HG03108 (cell line): Measurements from ENCODE around the gene TUT4.

Experiments used
- ATAC-seq: cut with Tn5 transposase; IDR thresholded peaks from one replicate; pipeline ENCODE4 v1.9.1; 2021; ENCODE audit warnings: moderate library complexity; ENCODE audit not compliant: unreplicated experiment

Gene TUT4

DNA sequence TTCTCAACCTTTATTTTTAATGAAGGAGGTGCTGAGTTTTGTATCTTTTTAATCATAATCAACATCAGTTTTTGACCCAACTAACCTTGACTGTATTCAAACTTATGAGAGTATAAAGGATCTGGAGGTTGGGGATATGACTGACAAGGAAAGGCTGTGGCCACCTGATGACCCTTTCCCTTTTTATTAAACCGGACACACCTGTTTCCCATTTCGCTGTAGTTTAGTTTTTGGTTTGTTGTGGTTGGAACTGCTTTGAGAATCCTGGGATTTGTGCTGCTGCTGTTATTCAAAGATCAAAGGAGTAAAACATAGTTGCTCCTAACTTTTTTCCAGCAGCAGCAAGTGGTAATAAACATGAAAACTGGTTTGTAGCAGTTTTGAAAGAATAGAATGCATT, 136.1 kb downstream of the TUT4 start:
- ATAC-seq, result no peak

DNA sequence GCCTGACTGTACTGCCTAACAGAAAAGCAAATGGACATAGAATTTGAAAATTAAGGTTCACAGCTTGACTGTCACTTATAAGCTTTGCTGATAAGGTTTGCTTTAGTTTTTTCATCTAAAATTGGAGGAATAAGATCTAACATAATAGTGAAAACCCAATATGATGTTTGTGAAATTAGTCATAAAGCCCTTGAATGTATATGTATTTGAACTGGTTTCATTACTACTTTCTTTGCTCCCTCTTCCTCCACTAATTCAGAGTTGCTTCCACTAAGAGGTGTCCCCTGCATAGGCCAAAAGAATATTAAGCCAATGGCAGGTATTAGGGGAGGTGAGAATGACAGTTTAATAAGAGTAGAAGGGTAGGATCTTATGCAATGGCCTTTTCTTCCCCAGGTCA, 137.9 kb downstream of the TUT4 start:
- no peak for ATAC-seq

DNA sequence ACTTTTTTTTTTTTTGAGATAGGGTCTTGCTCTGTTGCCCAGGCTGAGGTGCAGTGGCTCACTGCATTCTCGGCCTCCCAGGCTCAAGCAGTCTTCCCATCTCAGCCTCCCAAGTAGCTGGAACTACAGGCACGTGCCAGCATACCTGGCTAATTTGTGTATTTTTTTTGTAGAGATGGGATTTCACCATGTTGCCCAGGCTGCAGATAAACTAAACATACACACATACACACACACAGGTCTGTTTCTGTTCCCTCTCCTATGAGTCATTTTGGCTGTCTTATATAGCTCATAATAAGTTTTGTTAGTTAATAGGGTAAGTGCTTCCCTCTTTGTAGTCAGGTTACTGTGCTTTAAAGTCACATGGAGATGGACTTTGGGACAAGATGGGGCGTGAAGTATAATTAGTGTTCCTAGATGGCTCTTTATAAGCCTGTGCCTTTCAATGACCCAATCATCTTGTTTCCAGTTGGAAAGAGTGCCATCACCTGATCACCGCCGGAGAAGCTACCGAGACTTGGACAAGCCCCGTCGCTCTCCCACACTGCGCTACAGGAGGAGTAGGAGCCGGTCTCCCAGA, 139.4 kb downstream of the TUT4 start:
- no peak for ATAC-seq

DNA sequence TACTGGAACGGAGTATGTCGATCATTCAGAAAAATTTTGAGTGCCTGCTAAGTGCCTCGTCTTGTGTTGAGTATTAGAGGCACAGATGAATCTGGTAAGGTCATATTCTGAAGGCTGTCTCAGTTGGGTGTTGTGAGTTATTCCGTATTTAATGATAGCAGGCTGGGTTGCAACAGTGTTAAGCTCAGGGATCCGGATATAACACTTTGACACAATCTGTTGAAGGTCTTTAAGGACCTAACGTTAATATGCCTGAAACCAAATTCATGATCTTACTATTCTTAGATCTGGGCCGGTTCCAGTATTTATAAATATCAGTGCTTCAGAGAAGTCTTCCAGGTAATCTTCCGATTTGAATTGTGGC, 147.9 kb downstream of the TUT4 start:
- ATAC-seq, result no peak

DNA sequence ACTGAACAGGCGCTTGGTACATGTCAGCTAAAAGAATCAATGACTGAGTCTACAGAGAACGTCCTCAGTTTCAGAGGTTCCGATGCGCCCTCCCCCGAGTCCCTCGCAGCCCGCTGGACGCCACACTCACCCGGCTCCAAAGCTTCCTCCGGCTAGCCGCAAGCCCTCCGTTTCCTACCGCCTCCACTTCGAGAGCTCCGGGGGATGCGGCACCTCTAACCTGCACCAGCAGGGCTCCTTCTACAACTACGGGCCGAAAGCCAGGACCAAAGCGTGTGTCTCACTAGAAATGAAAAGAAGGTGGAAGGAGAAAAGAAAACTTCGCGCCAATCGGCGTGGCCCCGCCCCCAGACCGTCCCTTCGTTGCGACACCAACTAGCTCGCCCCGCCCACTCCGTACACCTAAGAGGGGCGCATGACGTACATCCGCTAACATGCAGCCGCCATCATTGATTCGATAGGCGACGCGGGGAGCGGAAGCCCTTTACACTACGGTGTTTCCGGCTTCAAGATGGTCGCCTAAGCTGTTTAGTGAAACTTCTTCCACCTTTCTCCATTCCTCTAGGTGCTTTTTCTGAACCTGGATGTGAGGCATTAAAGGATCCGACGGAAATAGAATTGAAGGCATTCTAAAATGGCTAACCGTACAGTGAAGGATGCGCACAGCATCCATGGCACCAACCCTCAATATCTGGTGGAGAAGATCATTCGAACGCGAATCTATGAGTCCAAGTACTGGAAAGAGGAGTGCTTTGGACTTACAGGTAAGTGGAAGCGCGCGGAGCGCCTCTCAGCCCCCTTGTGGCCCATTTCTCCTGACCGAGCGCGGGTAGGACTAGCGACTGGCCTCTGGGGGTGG, 148.5 kb downstream of the TUT4 start, which contains the start of the genes ORC1 and PRPF38A:
Gene ORC1 (minus strand): TSS at position 308 of the 859 bp plus-strand sequence. CDS start 2,200 bp downstream, outside the sequence.
Gene PRPF38A (plus strand): TSS at position 487 of the 859 bp plus-strand sequence. CDS start 148 bp downstream, at position 635.
- ATAC-seq, result peak; percentile 91

DNA sequence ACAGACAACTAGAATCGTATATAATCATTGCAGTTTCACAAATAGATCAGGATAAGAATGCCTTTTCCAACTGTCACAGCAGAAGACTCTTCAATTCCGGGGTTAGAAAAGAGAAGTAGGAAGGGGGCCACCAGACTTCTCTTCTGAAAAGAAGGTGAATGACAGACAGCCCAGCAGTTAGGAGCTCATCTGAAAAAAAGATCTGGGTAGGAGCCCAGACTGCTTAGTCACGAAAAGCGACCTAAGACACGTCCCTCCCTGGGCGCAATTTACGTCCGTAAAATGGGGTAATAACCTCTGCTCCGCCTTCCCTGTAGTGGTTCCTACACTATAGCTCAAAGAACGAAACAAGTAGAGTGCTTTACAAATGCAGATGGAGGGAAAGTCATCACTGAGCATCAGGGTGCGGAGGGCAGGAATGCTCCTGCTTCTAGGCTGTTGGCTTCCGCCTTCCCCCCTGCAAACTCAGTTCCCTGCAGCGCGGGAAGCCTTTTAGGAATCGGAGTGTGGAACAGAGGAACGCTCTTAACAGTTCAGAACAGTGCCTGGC, 149.3 kb downstream of the TUT4 start:
- peak; percentile 27 for ATAC-seq

DNA sequence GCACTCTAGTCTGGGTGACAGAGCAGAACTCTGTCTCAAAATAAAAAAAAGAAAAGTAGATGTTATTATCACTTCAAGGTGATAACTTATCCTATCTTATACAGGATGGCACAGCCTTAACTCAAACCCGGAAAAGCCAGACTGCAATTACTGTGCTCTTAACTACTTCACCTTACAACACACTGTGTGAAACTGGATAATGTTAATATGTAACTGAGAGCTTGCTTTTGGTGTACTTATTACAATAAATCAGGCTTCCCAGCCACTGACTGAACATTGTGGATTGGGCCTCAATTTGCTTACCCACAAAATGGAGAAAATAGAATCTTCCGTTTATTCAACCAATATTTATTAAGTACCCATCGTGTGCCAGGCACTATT, 150.0 kb downstream of the TUT4 start:
- no peak for ATAC-seq

DNA sequence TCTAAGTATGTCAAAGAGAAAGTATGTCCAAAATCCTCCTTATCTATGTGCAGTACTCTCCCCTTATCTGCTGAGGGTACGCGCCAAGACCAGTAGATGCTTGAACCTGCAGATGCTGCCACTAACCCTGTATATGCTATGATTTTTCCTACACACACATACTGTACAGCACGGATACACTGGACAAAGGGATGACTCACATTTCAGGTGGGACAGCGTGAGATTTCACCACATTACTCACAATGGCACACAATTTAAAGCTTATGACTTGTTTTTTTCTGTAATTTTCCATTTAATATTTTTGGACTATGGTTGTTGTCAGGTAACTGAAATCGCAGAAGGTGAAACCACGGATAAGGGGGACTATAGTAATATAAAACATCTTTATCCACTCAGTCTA, 152.8 kb downstream of the TUT4 start:
- ATAC-seq, result no peak

DNA sequence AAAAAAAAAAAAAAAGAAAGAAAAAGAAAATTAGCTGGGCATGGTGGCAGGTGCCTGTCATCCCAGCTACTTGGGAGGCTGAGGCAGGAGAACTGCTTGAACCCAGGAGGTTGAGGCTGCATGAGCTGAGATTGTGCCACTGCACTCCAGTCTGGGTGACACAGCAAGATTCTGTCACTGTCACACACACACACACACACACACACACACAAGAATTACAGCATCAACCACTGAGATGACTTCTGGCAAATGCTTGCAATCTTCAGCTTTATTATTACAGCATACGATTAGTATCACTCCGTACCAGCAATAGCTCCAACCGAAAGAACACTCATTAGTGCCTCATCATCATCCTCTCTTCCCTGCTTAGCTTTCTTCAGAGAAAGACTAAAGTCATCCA, 153.3 kb downstream of the TUT4 start:
- ATAC-seq, result no peak

DNA sequence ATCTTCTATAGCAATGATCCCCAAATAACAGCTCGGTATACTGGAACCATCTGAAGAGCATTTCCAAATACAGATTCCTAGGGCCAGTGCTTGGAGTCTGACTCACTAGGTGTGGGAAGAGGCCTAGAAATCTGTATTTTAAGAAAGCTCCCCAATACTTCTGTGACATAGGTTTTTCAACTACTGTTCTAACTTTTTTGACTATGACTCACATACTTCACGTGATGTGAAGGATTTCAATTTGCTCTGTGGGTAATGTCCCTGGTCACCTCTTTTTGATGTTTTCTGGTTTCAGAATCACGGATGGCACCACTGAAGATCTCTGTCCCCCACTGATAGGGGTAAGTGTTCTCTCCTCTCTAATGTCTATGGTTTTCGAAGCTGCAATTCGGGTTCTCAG, 159.7 kb downstream of the TUT4 start:
- ATAC-seq, result no peak

DNA sequence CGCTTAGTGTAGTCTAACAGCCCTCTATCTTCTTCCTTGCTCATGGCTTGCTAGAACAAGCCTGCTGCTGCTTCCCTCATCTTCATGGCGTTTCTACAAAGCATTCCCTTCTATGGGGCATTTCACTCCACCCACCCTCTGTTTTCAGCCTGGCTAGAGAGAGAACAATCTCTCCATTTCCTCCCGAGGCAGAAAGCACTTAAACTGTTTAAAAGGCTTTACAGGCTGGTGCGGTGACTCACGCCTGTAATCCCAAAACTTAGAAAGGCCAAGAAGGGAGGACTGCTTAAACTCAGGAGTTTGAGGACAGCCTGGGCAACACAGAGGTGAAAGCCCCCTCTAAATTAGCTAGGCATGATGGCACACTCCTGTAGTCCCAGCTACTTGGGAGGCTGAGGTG, 166.4 kb downstream of the TUT4 start:
- ATAC-seq, result no peak

DNA sequence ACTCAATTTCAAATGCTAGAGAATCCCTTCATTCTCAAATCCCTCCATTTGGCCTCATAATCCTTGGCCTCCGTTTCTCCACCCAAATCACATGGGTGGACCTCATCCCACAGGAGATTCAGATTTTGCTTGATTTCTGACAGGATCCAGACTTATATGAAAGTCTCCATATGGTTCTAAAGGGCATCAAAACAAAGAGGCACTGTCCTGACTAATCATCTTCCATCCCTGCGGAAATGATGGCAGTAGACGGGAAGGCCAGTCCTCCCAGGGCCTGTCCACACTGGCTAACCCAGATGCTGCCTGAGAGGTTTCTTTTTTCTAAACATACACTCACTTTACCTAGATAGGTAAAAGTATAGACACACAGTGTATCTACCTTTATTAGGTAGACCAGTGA, 167.5 kb downstream of the TUT4 start:
- ATAC-seq, result no peak
